H1 (cell line): ENCODE results near the gene ITGAE. TPM values are rescaled to one million over a fixed set of nuclear protein-coding genes. Genes with fewer than 3 reads are reported as not detected.

Experiments
- CTCF ChIA-PET: fragments of 300-600 bp; sonication (Branson Sonifier 250); formaldehyde crosslinking; loops from one replicate; lab custom pipeline; 2021; ENCODE audit not compliant: partially characterized antibody; lab: Charles Lee
- POLR2A ChIA-PET: fragments of 300-600 bp; sonication (Branson Sonifier 250); formaldehyde crosslinking; loops from one replicate; lab custom pipeline; 2021; ENCODE audit warnings: inconsistent platforms; ENCODE audit not compliant: partially characterized antibody; lab: Charles Lee
- DNase-seq, 2 experiments: peaks; one replicate each; pipeline versions ENCODE4 v3.0.0 to v3.0.0-alpha.2; 2010 to 2022; ENCODE audit warnings: low spot score in 2 of 2, low read depth in 1 of 2, mixed read lengths in 1 of 2
- FAIRE-seq: peaks from 2 replicates; lab custom pipeline; 2011; peaks lifted over from hg19 to GRCh38; lab: Jason Lieb, UNC
- H2AFZ ChIP-seq: 2 replicates; pipeline ENCODE4 v1.8.1; 2012; ENCODE audit warnings: low read length, inconsistent platforms
- H2AK5ac ChIP-seq: 2 replicates; pipeline ENCODE4 v1.6.1; 2013; ENCODE audit warnings: low read depth, low read length
- H2BK120ac ChIP-seq: replicated peaks from 2 replicates; pipeline ENCODE3; 2013; ENCODE audit warnings: low read depth, low read length, inconsistent platforms
- H2BK12ac ChIP-seq: 2 replicates; pipeline ENCODE4 v1.6.1; 2013; ENCODE audit warnings: low read depth, low read length
- H2BK15ac ChIP-seq: 2 replicates; pipeline ENCODE4 v1.6.1; 2013; ENCODE audit warnings: low read length
- H2BK20ac ChIP-seq: 2 replicates; pipeline ENCODE4 v1.6.1; 2013; ENCODE audit warnings: low read length
- H2BK5ac ChIP-seq: 2 replicates; pipeline ENCODE4 v1.6.1; 2013; ENCODE audit warnings: low read depth, low read length
- H3K14ac ChIP-seq: 2 replicates; pipeline ENCODE4 v1.6.1; 2013; ENCODE audit warnings: inconsistent platforms; ENCODE audit not compliant: insufficient read length
- H3K18ac ChIP-seq: 2 replicates; pipeline ENCODE4 v1.6.1; 2013; ENCODE audit warnings: low read length; ENCODE audit errors: extremely low read depth
- H3K23ac ChIP-seq: 2 replicates; pipeline ENCODE4 v1.6.1; 2013; ENCODE audit warnings: inconsistent platforms; ENCODE audit not compliant: insufficient read length
- H3K23me2 ChIP-seq: 2 replicates; pipeline ENCODE4 v1.6.1; 2013; ENCODE audit warnings: low read depth, low read length
- H3K27ac ChIP-seq: 2 replicates; pipeline ENCODE4 v1.6.1; 2011; ENCODE audit warnings: low read depth, low read length, inconsistent platforms
- H3K27me3 ChIP-seq, 4 experiments: replicated peaks in 1 of 4; 1 replicate in 1 of 4; 2 replicates in 3 of 4; pipeline versions ENCODE4 v1.6.1 to v1.8.1; 2011 to 2013; ENCODE audit warnings: low read length in 3 of 4, mild to moderate bottlenecking in 3 of 4, inconsistent platforms in 2 of 4, mixed read lengths in 2 of 4, moderate library complexity in 1 of 4; ENCODE audit not compliant: control insufficient read depth in 3 of 4, insufficient read depth in 3 of 4; ENCODE audit errors: extremely low read depth in 1 of 4
- H3K36me3 ChIP-seq, 4 experiments: 2 replicates each; pipeline versions ENCODE4 v1.6.1 to v1.8.1; 2011 to 2013; ENCODE audit warnings: mild to moderate bottlenecking in 4 of 4, low read length in 3 of 4, moderate library complexity in 2 of 4, control low read depth in 1 of 4, inconsistent platforms in 1 of 4; ENCODE audit not compliant: insufficient read depth in 4 of 4, control insufficient read depth in 2 of 4
- H3K4ac ChIP-seq: replicated peaks from 2 replicates; pipeline ENCODE3; 2013; ENCODE audit warnings: low read length, low read depth, mixed read lengths, inconsistent platforms; ENCODE audit not compliant: insufficient read length
- H3K4me1 ChIP-seq, 4 experiments: replicated peaks in 1 of 4; 1 replicate in 1 of 4; 2 replicates in 3 of 4; pipeline versions ENCODE4 v1.6.1 to v1.8.1; 2011 to 2013; ENCODE audit warnings: low read length in 3 of 4, inconsistent platforms in 2 of 4, mixed read lengths in 1 of 4; ENCODE audit not compliant: insufficient read depth in 4 of 4, control insufficient read depth in 3 of 4
- H3K4me2 ChIP-seq, 2 experiments: 2 replicates each; pipeline versions ENCODE4 v1.6.1 to v1.8.1; 2011 to 2013; ENCODE audit warnings: low read depth in 2 of 2, low read length in 2 of 2, control low read depth in 1 of 2, inconsistent platforms in 1 of 2, mild to moderate bottlenecking in 1 of 2; ENCODE audit not compliant: insufficient read depth in 1 of 2
- H3K4me3 ChIP-seq, 4 experiments: fragments of 200-600, 300-600 bp in 1 of 4; sonication (generic), shearing (Covaris generic), sonication (Bioruptor Twin) in 1 of 4; 2 replicates each; pipeline versions ENCODE4 v1.5.1 to v1.8.1; 2011 to 2016; ENCODE audit warnings: low read length in 4 of 4, low read depth in 3 of 4, control low read depth in 2 of 4, inconsistent platforms in 2 of 4, mild to moderate bottlenecking in 2 of 4, mixed read lengths in 1 of 4, moderate library complexity in 1 of 4; ENCODE audit not compliant: insufficient read depth in 2 of 4; ENCODE audit errors: extremely low read depth in 1 of 4
- H3K56ac ChIP-seq: replicated peaks from 2 replicates; pipeline ENCODE3; 2013; ENCODE audit warnings: low read depth, mild to moderate bottlenecking, mixed read lengths, low read length, inconsistent platforms; ENCODE audit not compliant: insufficient read length
- H3K79me1 ChIP-seq: 2 replicates; pipeline ENCODE4 v1.6.1; 2013; ENCODE audit warnings: low read depth, low read length, control low read depth
- H3K79me2 ChIP-seq, 2 experiments: 2 replicates each; pipeline versions ENCODE4 v1.6.1 to v1.8.1; 2012 to 2013; ENCODE audit warnings: low read length in 2 of 2, mild to moderate bottlenecking in 2 of 2, inconsistent platforms in 1 of 2; ENCODE audit not compliant: insufficient read depth in 2 of 2, control insufficient read depth in 1 of 2
- H3K9ac ChIP-seq, 4 experiments: replicated peaks in 1 of 4; 1 replicate in 1 of 4; 2 replicates in 3 of 4; pipeline versions ENCODE4 v1.6.1 to v1.8.1; 2011 to 2013; ENCODE audit warnings: low read depth in 3 of 4, low read length in 3 of 4, control low read depth in 2 of 4, mild to moderate bottlenecking in 2 of 4, moderate library complexity in 2 of 4, inconsistent platforms in 1 of 4; ENCODE audit errors: extremely low read depth in 1 of 4
- H3K9me3 ChIP-seq, 2 experiments: 2 replicates each; pipeline versions ENCODE4 v1.6.1 to v1.8.1; 2012 to 2013; ENCODE audit warnings: mild to moderate bottlenecking in 2 of 2, moderate library complexity in 2 of 2, control low read depth in 1 of 2, inconsistent platforms in 1 of 2, low read depth in 1 of 2, low read length in 1 of 2, mixed read lengths in 1 of 2; ENCODE audit not compliant: insufficient read depth in 2 of 2
- H4K20me1 ChIP-seq, 2 experiments: replicated peaks in 1 of 2; 2 replicates each; pipeline versions ENCODE3 to v1.8.1; 2011 to 2013; ENCODE audit warnings: inconsistent platforms in 2 of 2, low read length in 2 of 2, mild to moderate bottlenecking in 1 of 2; ENCODE audit not compliant: insufficient read depth in 2 of 2, control insufficient read depth in 1 of 2
- H4K5ac ChIP-seq: 2 replicates; pipeline ENCODE4 v1.6.1; 2013; ENCODE audit warnings: low read length, low read depth, mixed read lengths, inconsistent platforms; ENCODE audit not compliant: insufficient read length
- H4K8ac ChIP-seq: 2 replicates; pipeline ENCODE4 v1.8.0; 2013; ENCODE audit warnings: mild to moderate bottlenecking, moderate library complexity, low read length, inconsistent platforms; ENCODE audit not compliant: insufficient read depth; ENCODE audit errors: extremely low read depth
- H4K91ac ChIP-seq: replicated peaks from 2 replicates; pipeline ENCODE3; 2013; ENCODE audit warnings: low read length, mixed read lengths, inconsistent platforms; ENCODE audit not compliant: insufficient read length
- FOSL1 ChIP-seq: IDR thresholded peaks from 2 replicates; pipeline ENCODE4 v1.6.1; 2011; ENCODE audit warnings: mild to moderate bottlenecking, low read depth, low read length, moderate library complexity; ENCODE audit not compliant: insufficient read depth
- HDAC2 ChIP-seq, 2 experiments: fragments of 300-600 bp in 1 of 2; sonication (generic) in 1 of 2; IDR thresholded peaks; 2 replicates each; pipeline ENCODE4 v1.6.1; 2011 to 2012; ENCODE audit warnings: low read depth in 2 of 2, low read length in 2 of 2, mild to moderate bottlenecking in 2 of 2, moderate library complexity in 2 of 2, borderline replicate concordance in 1 of 2, inconsistent platforms in 1 of 2
- WGBS, 2 experiments: shearing (Covaris generic) in 1 of 2; methylation state at CpG; one replicate each; pipeline versions ENCODE4 v1.1.6 to v1.1.7; 2013 to 2015; ENCODE audit warnings: low lambda C conversion rate in 2 of 2, mixed read lengths in 2 of 2, inconsistent platforms in 1 of 2, low coverage in 1 of 2, missing lambda C conversion rate in 1 of 2; ENCODE audit not compliant: insufficient replicate concordance in 2 of 2, insufficient coverage in 1 of 2, insufficient read length in 1 of 2; ENCODE audit errors: extremely low coverage in 1 of 2, missing lambda C conversion rate in 1 of 2; 5-methylcytosine and 5-hydroxymethylcytosine counted together
- polyA plus RNA-seq, 7 experiments: library from polyadenylated mRNA; depleted of rRNA in 3 of 7; stranded (reverse) in 5 of 7; unstranded in 2 of 7; fragments of >200 nt in 5 of 7; fragments of 200-250 nt in 2 of 7; gene quantifications; 1 replicate in 5 of 7; 2 replicates in 1 of 7; 4 replicates in 1 of 7; pipeline versions ENCODE4 v1.2.1 to v1.2.3, GENCODE V29; 2011 to 2013; ENCODE audit warnings: missing spikeins in 2 of 7, mixed read lengths in 2 of 7
- total RNA-seq: library from RNA; stranded (reverse); fragmentation: NEBNext Ultra II Directional; extraction: Animal tissue kit (Norgen Biotek cat#: 25700); gene quantifications from 2 replicates; pipeline ENCODE4 v1.2.1, GENCODE V29; 2021

ITGAE gene
- total and polyA plus RNA-seq, 2 of the 8 experiments (the other 6 are each of a cell fraction or from before 2014, with no cell fraction given): 23.2 to 43.1 TPM

DNA sequence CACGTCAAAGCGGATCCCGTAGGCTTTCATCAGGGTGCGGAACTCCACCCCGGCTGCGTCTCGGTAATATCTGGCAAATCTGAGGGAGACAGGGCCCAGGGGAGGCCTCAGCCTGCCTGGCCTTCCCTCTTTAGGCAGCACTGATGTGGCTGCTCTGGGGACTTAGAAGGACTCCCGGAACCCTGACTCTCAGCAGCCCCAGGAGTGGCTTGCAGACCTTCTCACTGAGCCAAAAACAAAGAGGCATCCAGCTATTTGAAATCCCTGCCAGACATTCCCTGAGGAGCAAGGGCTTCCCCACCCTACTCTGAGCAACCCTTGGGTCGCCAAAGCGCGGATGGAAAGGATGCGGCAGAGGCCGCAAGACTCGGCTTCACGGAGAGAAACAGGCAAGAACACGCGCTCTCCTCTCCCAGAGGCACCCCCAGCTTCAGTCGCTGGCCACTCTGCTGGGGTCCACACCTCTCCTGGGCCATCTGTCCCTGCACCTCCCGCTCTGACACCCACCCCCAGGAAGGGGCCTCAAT is 112.9 kb downstream of the ITGAE start:
- peak in 1 of 2 experiments; percentile 52 for DNase-seq
- Histone ChIP-seq H3K14ac (no peak overlapping the region), H3K56ac (no peak overlapping the region), H3K27ac (no peak overlapping the region), H3K79me1 (no peaks in the 10 kb centered on the region), H2BK20ac (no peak overlapping the region), H4K91ac (no peak overlapping the region), H3K4me3 (no peak overlapping the region), H2BK5ac (peak overlapping the region; percentile 7; the same call in 1 of the 2 replicates), H2BK120ac (no peak overlapping the region), H3K18ac (no peak overlapping the region; the same call in 1 of the 2 replicates), H4K5ac (no peak overlapping the region), H2AK5ac (no peak overlapping the region), H3K9ac (no peak overlapping the region), H3K36me3 (no peaks in the 10 kb centered on the region), H4K8ac (no peak overlapping the region), H3K4ac (no peak overlapping the region), H3K9me3 (no peaks in the 10 kb centered on the region), H2BK12ac (no peak overlapping the region), H3K79me2 (no peaks in the 10 kb centered on the region), H3K4me1 (peaks cover 0 to 3% (median 0%) of the 10 kb centered on the region in 4 experiments; a peak in 3 of 7 replicates), H3K4me2 (no peak overlapping the region), H3K23me2 (no peaks in the 10 kb centered on the region), H2AFZ (0 out of 2 replicates have a peak overlapping the region, but pooled peaks have one; percentile 14), H4K20me1 (peaks cover 0 to 4% of the 10 kb centered on the region in 2 experiments), H2BK15ac (0 out of 2 replicates have a peak overlapping the region, but pooled peaks have one; percentile 46), H3K27me3 (no peaks in the 10 kb centered on the region), H3K23ac (no peak overlapping the region)
- CTCF ChIA-PET: interaction anchor here (1.0 to 1.5 kb wide), 3 partner anchors 10 to 673 kb away, joined by 3 to 4 read pairs (median 3); no protein-coding TSS in a partner anchor
- no peak for TF ChIP-seq HDAC2 (IDR thresholded peaks at IDR 0.05; ENCODE audit: borderline replicate concordance in 1 of 2, low read depth in 2 of 2, low read length in 2 of 2)
- TF ChIP-seq FOSL1: 0 out of 2 replicates have a peak, but pooled peaks have one; percentile 77
- FAIRE-seq: no peak
- 77% methylated on average over 13 of the region's 19 CpGs; no CpG with 5 or more reads in 1 of the 2 experiments for WGBS, 2 experiments
- POLR2A ChIA-PET: interaction anchor here (0.6 kb wide), 1 partner anchor 205 kb away, joined by 3 read pairs; the partner anchor contains the start of gene CAMKK1
